AG09309 (cell line): ENCODE measurements around the gene DMPK.

Experiments used
- DNase-seq: peaks from one replicate; pipeline ENCODE4 v3.0.0-alpha.2; 2010; ENCODE audit warnings: low read depth
- H3K4me3 ChIP-seq: 2 replicates; pipeline ENCODE4 v1.5.1; 2011; ENCODE audit warnings: mild to moderate bottlenecking, low read depth, low read length, moderate library complexity; ENCODE audit not compliant: control insufficient read depth
- TF ChIP-seq, protein P1 (sequence below): IDR thresholded peaks from 2 replicates; pipeline ENCODE4 v1.5.1; 2011; ENCODE audit warnings: mild to moderate bottlenecking, low read depth, low read length, inconsistent platforms; ENCODE audit not compliant: insufficient read depth, control insufficient read depth; ENCODE audit errors: missing control alignments

DMPK gene

DNA sequence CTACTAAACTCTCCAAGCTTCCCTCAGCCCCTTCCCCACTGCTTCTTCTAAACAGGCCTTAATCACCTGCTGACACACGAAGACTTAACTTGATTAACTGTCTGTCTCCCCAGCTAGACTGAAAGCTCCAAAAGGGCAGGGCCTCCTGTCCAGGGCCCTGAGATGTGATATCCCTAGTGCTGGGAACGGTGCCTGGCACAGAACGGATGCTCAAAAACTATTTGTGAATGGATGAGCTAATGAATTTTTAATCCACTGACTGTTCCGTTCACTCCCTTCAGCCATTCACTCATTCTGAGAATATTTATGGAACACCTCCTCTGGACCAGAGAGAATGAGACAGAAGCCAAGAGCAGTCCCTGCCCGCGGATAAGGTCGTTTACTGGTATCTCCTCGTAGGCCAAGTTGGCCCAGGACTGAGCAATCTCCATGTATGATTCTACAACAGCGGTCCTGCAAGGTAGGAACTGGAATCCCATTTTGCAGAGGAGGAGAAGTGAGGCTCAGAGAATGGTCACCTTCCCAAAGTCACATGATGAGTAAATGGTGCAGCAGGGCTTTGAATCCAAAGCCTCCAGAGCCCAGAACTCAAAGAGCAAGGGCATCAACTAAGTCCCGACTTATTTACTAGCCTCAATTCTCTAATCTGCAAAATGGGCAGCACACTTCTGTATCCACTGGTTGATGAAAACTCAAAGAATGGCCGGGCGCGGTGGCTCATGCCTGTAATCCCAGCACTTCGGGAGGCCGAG, 6.9 kb upstream of the DMPK start:
- H3K4me3 ChIP-seq = no peak overlapping the region
- TF ChIP-seq, protein P1, sequence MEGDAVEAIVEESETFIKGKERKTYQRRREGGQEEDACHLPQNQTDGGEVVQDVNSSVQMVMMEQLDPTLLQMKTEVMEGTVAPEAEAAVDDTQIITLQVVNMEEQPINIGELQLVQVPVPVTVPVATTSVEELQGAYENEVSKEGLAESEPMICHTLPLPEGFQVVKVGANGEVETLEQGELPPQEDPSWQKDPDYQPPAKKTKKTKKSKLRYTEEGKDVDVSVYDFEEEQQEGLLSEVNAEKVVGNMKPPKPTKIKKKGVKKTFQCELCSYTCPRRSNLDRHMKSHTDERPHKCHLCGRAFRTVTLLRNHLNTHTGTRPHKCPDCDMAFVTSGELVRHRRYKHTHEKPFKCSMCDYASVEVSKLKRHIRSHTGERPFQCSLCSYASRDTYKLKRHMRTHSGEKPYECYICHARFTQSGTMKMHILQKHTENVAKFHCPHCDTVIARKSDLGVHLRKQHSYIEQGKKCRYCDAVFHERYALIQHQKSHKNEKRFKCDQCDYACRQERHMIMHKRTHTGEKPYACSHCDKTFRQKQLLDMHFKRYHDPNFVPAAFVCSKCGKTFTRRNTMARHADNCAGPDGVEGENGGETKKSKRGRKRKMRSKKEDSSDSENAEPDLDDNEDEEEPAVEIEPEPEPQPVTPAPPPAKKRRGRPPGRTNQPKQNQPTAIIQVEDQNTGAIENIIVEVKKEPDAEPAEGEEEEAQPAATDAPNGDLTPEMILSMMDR = no peak
- no peak for DNase-seq

DNA sequence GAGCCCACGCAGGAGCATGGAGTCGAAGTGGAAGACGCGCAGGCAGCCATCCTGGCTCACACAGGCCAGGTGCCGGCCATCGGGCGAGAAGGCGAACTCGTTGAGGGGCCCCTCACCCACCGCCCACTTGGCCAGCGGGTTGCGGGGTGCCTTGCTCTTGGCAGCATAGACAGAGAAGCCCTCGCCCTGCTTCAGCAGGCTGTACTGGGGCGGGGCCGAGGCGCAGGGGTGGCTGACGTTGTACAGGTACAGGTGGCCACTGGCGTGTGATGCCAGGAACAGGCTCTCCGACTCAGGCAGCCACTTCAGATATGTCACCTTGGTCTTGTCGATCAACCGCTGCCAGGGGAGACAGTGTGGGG, 4.2 kb upstream of the DMPK start:
- TF ChIP-seq, protein P1 = no peak
- no peak for DNase-seq
- H3K4me3 ChIP-seq = no peak overlapping the region

DNA sequence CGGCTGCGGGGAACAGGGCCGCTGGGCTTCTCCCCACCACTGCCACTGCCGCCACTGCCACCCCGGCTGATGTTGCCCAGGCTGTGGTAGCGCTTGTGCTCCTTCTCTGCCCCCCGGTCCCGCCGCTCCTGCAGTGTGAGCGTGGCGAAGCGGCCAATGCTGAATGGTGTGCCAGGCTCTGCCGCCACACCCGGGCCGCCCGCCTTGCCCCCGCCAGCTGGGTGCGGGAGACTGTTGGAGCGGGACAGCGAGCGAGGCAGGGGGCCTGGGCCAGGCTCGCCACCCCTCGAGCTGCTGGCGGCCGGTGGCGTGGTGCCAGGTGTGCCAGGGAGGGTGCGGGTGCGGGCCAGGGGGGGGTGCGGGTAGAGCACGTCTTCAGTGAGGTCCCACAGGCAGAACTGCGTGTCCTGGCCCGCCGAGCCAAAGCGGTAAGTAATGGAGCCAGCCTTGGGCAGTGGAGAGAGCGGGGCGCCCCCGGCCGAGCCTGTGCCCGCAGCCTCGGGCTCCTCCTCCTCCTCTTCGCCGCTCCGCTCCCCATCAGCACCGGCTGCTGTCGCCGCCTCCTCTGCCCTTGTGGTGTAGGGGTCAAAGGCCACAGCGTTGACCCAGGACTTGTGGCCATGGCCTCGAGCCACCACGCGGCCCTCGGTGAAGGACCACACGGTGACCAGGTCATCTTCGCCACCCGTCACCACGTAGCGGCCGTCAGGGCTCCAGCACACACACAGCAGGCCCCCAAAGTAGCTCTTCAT, 3.7 kb upstream of the DMPK start:
- TF ChIP-seq, protein P1 = no peak
- no peak for DNase-seq
- H3K4me3 ChIP-seq = no peak overlapping the region

DNA sequence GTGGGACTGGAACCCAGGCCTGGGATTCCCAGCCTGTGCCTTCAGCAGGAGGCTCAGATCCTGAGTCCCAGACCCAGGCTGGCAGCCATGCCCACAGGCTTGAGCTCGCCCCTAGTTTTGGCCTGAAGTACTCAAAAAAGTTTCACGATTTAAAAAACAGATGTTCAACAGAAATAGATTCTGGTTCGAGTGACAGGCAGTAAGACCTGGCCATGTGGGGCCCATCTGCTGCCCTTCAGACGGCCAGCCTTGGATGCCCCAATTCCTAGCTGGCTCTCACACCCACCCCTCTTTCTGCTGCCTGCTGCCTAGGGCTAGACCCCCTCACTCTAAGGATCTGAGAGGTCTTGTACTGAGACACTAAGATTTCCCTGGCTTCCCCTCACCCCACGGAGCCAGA, 2.8 kb upstream of the DMPK start:
- no peak for DNase-seq
- TF ChIP-seq, protein P1 = no peak
- no peak overlapping the region for H3K4me3 ChIP-seq

DNA sequence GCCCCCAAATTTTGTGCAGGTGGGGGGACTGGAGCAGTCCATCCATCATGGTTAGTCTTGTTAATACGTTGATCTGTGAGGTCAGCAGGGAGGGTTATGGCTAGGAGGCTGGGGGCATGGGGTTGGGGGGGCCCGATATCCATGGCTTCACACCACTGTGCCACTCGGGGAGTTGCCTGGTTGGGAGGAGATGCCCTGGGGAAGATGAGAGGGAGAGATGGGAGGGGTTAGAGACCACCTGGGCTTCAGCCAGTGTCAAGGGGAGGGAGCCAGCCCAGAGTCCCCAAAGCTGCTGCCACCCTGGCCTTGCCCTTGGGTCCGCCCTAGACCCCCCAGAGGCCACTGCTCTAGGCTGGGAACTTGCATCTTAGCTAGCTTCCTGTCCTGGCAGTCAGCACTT, 1.8 kb upstream of the DMPK start:
- TF ChIP-seq, protein P1 = no peak
- DNase-seq = no peak
- H3K4me3 ChIP-seq = no peak overlapping the region

DNA sequence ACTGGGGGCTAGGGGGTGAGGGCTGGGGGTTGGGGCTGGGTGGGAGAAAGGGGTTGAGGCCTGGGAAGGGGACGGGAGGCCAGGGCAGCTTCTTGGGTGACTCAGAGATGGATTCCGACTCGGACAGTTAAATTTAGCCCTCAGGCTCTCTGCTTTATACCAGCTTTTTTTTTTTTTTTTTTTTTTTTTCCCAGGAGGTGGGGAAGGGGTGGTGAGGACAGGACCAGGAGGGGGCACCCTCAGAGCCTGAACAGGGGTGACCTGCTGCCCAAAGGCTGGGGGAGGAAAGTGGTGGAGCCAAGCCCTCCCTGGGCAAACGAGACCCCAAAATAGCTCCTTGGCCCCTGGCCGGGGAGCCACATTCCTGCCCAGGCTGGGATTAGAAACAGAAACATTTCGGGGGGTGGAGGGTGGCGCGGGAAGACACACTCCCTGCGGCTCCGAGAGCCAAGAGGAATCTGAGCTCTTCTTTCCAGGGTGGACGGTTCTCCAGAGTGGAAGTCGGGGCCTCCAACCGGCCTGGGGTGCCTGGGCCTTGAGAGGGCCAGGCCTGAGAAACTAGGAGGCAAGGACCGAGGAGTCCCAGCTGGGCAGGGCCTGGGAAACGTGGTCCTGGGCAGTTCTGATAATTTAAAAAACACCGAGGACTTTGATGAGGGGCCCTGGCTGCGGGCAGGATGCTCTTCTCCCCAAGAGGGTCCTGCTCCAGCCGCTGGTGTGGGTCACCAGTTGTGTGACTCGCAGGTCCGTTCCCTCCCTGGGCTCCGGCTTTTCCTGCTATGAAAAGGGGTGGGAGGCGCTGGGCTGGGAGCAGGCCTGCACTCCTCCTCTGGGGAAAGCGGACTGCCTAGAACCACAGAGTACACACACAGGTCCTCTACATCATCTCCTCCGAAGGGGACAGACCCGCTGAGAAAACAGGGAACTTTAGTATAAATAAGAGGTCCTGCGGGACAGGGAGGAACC, 813 bp upstream of the DMPK start:
- H3K4me3 ChIP-seq = peak overlapping the region; percentile 72
- peak; percentile 46 for DNase-seq
- TF ChIP-seq, protein P1 = no peak
